ENCODE data around the gene CBLL1.

Gene CBLL1

GRCh38 chr7:107809179-107809578, 65.2 kb downstream of the CBLL1 start:
- in situ Hi-C loops (cut with HindIII; ENCODE audit: low sequenced_read_pairs): no loop called here

GRCh38 chr7:107810626-107811025, 66.7 kb downstream of the CBLL1 start:
- in situ Hi-C loops (cut with HindIII; ENCODE audit: low sequenced_read_pairs): no loop called here

Measured in endothelial cell of hepatic sinusoid (primary cell).